IgD-negative memory B cell (primary cell): ENCODE measurements around the gene CFP. TPM values are rescaled to one million over a fixed set of nuclear protein-coding genes. Genes with fewer than 3 reads are reported as not detected.

ENCODE experiments used
- H3K27ac Mint-ChIP-seq, 3 donors: one replicate each; pipeline ENCODE4 v1.8.0; 2020 to 2022; ENCODE audit warnings: mild to moderate bottlenecking in 3 of 3, mixed read lengths in 3 of 3, moderate library complexity in 1 of 3
- H3K27me3 Mint-ChIP-seq: one replicate; pipeline ENCODE4 v1.8.0; 2021; ENCODE audit warnings: mixed read lengths
- H3K36me3 Mint-ChIP-seq: one replicate; pipeline ENCODE4 v1.8.0; 2020; ENCODE audit warnings: mild to moderate bottlenecking, mixed read lengths
- H3K4me1 Mint-ChIP-seq, 3 donors: one replicate each; pipeline ENCODE4 v1.8.0; 2020 to 2022; ENCODE audit warnings: mixed read lengths in 3 of 3, mild to moderate bottlenecking in 1 of 3
- H3K4me3 Mint-ChIP-seq, 4 donors: one replicate each; pipeline ENCODE4 v1.8.0; 2020 to 2022; ENCODE audit warnings: mild to moderate bottlenecking in 4 of 4, mixed read lengths in 4 of 4, moderate library complexity in 3 of 4
- H3K9me3 Mint-ChIP-seq, 3 donors: one replicate each; pipeline ENCODE4 v1.8.0; 2020 to 2021; ENCODE audit warnings: mixed read lengths in 3 of 3, mild to moderate bottlenecking in 1 of 3
- polyA plus RNA-seq: library from polyadenylated mRNA; unstranded; fragments of 300-500 nt; fragmentation: Illumina TruSeq; gene quantifications from one replicate; pipeline ENCODE4 v1.2.3, GENCODE V29; 2021

CFP gene
- polyA plus RNA-seq, 1 donor from 2014 or later = 0.95 TPM

DNA sequence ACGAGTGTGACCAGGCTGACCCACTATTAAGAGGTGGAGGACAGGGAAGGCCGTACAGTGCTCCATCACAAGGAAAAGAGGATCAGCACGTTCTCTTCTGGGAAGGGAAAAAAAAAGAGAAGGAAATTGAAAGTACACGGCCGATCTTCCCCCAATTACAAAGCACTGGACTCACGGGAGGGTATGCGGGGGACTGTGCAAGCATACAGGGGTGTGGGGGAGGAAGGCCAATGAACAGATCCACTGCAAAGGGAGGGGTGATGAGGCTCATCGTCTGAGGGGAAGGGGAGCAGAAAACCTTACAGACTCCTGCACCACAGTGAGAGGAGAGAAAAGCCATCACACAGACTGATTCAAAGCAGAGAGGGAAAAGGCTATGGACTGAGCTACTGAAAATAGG, 19.5 kb upstream of the CFP start:
- Mint-ChIP-seq H3K4me1 (peaks cover 8 to 27% (median 24%) of the 10 kb centered on the region in 3 donors), H3K36me3 (no peaks in the 10 kb centered on the region), H3K27ac (peak overlapping the region in 2 of 3 donors; percentile 51 to 91), H3K9me3 (no peaks in the 10 kb centered on the region), H3K4me3 (peak overlapping the region; percentile 84 to 94 (median 89)), H3K27me3 (peaks cover 10% of the 10 kb centered on the region)

DNA sequence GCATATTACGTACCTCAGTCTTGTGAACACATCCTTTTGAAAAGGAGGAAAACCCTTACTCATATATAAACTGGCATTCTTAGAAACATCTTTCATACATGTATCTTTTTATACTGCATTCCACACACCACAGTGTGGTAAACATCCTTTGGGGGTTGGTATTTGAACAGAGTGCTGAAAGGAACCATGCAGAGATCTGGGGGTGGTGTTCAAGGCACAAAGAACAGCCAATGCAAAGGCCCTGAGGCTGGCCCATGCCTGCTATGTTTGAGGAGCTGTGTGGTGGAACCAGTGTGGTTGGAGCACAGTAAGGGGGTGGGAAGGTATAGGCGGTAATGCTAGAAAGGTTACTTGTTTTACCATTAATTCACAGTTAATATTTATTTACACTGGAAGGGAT, 18.6 kb upstream of the CFP start:
- peak overlapping the region in 1 of 3 donors; percentile 88 for H3K27ac Mint-ChIP-seq
- peaks cover 8 to 27% (median 24%) of the 10 kb centered on the region in 3 donors for H3K4me1 Mint-ChIP-seq
- H3K36me3 Mint-ChIP-seq = no peaks in the 10 kb centered on the region
- H3K9me3 Mint-ChIP-seq = no peaks in the 10 kb centered on the region
- peaks cover 8% of the 10 kb centered on the region for H3K27me3 Mint-ChIP-seq
- H3K4me3 Mint-ChIP-seq = peak overlapping the region in 1 of 4 donors; percentile 66

DNA sequence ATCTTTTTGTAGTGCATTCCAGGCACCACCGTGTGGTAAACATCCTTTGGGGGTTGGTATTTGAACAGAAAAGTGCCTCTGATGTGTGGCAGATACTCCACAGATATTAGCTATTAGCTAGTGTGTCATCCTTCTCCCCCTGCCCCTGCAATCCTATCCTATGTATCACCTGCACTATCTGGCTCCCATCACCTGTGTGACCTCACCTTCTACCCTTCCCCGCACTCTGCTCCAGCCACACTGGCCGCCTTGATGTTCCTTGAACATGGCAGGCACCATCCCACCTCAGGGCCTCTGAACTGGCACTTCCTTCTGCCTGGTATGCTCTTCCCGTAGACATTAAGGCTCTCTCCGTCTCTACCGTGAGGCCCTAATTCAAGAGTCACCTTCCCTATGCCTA, 16.9 kb upstream of the CFP start:
- Mint-ChIP-seq H3K9me3 (no peaks in the 10 kb centered on the region), H3K27me3 (peaks cover 6% of the 10 kb centered on the region), H3K4me3 (no peak overlapping the region), H3K36me3 (no peaks in the 10 kb centered on the region), H3K27ac (no peak overlapping the region), H3K4me1 (peaks cover 8 to 27% (median 24%) of the 10 kb centered on the region in 3 donors)

DNA sequence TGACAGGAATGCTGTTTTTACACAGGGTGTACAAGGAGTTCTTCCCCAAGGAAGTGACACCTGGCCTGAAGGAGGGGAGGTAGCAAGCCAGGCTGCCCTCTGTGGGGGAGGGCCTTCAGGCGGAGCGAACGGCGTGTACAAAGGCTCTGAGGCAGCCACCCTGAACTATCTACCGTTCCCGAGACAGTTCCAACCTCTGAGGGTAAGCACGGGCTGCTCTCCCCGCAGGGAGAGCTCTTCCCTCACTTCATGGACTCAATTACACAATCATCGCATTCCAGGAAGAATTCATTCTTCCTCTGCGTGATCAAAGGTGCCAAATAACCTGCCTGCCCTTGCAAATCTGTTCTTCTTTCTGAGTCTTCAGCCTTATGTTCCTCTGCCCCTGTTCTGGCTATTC, 15.8 kb upstream of the CFP start:
- peaks cover 6% of the 10 kb centered on the region for H3K27me3 Mint-ChIP-seq
- no peak overlapping the region for H3K4me3 Mint-ChIP-seq
- H3K27ac Mint-ChIP-seq = no peak overlapping the region
- H3K9me3 Mint-ChIP-seq = no peaks in the 10 kb centered on the region
- H3K4me1 Mint-ChIP-seq = peaks cover 1 to 21% (median 19%) of the 10 kb centered on the region in 3 donors
- H3K36me3 Mint-ChIP-seq = no peaks in the 10 kb centered on the region

DNA sequence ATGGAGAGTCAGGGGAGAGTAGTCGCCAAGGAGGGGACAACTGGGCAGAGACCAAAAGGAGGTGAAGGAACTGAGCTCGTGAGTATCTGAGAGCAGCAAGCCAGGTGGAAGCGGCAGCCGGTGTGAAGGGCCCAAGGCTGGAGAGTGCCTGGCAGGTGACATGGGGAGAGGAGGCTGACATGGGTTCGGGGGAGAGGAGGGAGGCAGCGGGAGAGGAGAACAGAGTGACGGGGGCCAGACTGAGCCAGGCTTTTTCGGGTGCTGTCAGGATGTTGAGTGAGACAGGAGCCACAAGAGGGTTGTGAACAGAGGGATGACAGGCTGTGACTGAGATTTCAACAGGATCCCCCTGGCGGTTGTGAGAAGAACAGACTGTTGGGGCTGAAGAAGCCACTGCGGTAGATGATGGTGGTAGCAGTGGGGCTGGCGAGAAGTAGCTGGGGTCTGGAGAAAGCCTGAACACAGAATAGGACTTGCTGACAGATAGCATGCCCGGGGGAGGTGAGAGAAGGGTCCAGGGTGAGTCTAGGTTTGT, 14.9 kb upstream of the CFP start:
- peak overlapping the region in 1 of 3 donors; percentile 52 for H3K27ac Mint-ChIP-seq
- H3K4me3 Mint-ChIP-seq = peak overlapping the region in 1 of 4 donors; percentile 5
- H3K9me3 Mint-ChIP-seq = peaks cover 0 to 6% (median 2%) of the 10 kb centered on the region in 3 donors
- peaks cover 0 to 21% (median 18%) of the 10 kb centered on the region in 3 donors for H3K4me1 Mint-ChIP-seq
- H3K27me3 Mint-ChIP-seq = peaks cover 6% of the 10 kb centered on the region
- peaks cover under 1% of the 10 kb centered on the region for H3K36me3 Mint-ChIP-seq

DNA sequence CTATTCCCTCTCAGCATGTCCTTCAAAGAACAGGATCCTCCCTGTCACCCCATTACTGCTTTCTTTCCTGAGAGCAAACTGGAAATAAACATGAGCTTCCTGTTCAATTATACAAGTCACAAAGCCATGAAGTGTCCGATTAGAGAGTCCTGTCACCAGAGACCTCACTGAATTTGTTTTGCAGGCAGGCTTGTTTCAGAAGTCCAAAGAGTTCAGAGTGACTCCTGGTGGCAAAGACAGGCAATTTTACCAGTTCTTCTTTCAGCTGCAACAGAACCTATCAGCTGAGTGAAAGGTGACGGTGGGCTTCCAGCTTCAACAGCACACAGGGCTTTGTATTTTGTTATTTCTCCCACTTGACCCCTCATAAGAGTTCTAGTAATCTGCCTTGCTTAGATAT, 14.2 kb upstream of the CFP start:
- Mint-ChIP-seq H3K4me3 (no peak overlapping the region), H3K27me3 (peaks cover 6% of the 10 kb centered on the region), H3K4me1 (peaks cover 0 to 14% (median 11%) of the 10 kb centered on the region in 3 donors), H3K9me3 (peaks cover 0 to 8% (median 4%) of the 10 kb centered on the region in 3 donors), H3K27ac (no peak overlapping the region), H3K36me3 (peaks cover 2% of the 10 kb centered on the region)

DNA sequence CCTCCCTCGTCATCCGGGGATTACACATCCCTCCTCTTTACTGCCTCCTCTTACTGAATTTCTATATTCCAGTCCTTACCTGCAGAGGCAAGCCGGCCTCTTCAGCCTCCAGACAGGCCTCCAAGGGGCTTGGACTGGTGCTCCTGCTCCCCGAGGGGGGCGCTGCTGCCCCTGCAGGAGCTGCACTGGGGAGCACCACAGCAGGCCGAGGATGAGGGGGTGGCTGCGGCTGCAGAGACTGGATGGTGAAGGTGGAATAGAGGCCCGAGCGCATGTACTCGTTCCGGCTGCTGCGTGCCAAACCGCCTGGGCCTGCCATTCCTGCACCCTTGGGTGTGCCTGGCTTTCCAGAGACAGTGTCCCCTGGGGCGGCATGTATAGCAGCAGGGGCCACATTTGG, 9.1 kb upstream of the CFP start:
- H3K27me3 Mint-ChIP-seq = no peaks in the 10 kb centered on the region
- H3K36me3 Mint-ChIP-seq = peaks cover 2% of the 10 kb centered on the region
- no peak overlapping the region for H3K4me3 Mint-ChIP-seq
- H3K4me1 Mint-ChIP-seq = peaks cover 0 to 4% (median 0%) of the 10 kb centered on the region in 3 donors
- H3K9me3 Mint-ChIP-seq = peaks cover 0 to 8% (median 4%) of the 10 kb centered on the region in 3 donors
- no peak overlapping the region for H3K27ac Mint-ChIP-seq

DNA sequence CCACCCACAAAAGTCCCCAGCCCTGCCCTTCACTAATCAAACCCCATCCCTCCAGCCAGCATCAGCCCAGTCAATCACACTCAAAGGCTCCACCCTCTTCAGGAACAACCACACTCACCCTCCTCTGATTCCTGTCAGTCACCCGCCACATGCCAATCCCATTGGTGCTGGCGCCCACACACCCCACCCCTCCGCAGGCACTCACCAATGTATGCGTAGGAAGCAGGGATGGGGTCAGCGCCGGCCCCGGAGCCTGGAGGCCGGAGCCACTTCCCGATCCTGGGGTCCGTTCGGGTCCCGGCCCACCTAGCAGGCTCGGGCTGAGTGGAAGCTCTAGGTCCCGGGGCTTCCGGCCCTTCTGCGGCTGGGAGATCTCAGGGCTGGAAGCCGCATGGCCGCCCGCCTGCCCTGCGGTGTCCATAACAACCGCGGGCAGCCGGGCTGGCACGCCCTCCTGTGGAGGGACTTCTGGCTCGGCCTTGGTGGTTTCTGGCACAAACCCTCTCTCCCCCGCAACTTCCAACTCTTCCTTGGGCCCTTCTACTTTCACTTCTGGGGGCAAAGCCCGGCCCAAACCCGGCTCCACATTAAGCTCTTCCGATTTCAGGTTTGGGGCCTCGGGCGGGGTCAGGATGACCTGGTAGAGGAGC, 7.9 kb upstream of the CFP start:
- Mint-ChIP-seq H3K9me3 (peaks cover 0 to 8% (median 4%) of the 10 kb centered on the region in 3 donors), H3K4me3 (peak overlapping the region in 3 of 4 donors; percentile 7 to 52 (median 49)), H3K27ac (peak overlapping the region in 1 of 3 donors; percentile 47), H3K27me3 (no peaks in the 10 kb centered on the region), H3K36me3 (peaks cover 2% of the 10 kb centered on the region), H3K4me1 (peaks cover 0 to 4% (median 0%) of the 10 kb centered on the region in 3 donors)

DNA sequence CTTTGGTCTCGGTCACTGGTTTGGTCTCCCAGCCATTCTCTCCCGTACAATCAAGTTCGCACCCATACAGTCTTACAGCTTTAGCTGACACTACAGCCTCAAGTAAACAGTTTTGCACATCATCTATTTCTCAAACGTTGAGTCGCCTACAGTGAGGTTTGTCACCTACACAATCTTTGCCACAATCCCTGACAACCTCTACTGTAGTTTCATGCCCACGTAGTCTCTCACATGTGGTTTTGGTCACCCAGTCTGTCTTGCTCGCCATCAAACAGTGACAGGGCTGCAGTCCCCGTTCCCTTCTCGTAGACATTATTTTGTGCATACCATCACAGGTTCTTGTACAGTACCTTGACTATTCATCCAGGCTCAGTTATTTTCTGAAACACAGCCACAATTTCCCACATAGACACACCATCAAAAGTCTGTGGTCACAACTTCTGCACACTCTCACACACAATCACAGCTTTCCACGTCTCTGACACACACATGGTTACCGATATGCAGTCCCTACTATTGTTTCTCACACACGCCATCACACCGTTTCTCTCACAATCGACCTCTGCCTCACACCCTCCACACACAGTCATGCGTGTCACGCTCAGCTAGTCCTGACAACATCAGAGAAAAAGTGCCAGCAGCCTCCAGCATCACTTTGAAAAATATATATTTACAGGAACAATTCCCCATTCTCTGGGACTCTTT, 5.3 kb upstream of the CFP start:
- peaks cover 0 to 6% (median 2%) of the 10 kb centered on the region in 3 donors for H3K4me1 Mint-ChIP-seq
- no peak overlapping the region for H3K4me3 Mint-ChIP-seq

DNA sequence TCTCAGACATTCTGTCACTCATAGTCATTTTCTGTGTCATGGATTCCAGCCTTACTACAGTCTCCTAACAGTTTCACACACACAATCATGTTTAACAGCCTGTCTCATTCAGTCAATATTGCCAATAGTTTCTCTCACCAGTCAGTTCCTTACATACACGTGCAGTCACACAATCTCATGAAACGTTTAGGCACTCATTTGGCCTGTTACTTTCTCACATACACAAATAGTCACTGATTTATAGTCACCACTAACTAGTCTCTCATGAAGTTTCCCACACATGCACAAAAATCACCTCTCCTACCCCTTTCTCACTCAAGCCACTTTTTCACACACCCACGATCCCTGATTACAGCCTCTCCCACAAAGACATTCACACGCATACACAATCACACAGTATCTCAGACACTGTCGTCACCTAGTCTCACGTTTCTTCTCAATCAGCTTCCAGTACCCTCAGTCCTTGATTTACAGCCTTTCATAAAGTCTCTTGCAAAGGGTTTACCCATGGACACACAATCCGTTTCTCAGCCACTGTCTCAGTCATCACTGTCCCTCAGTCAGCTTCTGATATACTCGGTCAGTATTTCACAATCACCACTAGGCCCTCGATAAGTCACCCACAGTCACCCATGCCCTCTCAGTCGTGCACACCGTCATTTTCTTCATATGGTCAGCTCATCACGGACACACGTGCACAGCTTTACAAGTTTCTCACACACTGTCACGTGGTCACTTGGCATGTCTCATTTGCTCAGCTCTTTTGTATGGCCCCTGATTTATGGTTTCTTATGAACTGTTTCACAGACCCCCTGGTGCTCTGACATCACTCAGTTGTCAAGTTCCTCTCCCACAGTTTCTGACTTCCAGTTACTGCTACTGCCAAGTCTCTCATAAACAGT, 4.2 kb upstream of the CFP start:
- no peaks in the 10 kb centered on the region for H3K9me3 Mint-ChIP-seq
- H3K4me1 Mint-ChIP-seq = peaks cover 0 to 11% (median 6%) of the 10 kb centered on the region in 3 donors
- H3K27ac Mint-ChIP-seq = no peak overlapping the region
- no peak overlapping the region for H3K4me3 Mint-ChIP-seq
- H3K27me3 Mint-ChIP-seq = no peaks in the 10 kb centered on the region
- H3K36me3 Mint-ChIP-seq = no peaks in the 10 kb centered on the region

More for the DNA sequence above, 5.3 kb upstream of the CFP start:
- Mint-ChIP-seq H3K36me3 (peaks cover 2% of the 10 kb centered on the region), H3K9me3 (peaks cover 0 to 6% (median 4%) of the 10 kb centered on the region in 3 donors), H3K27me3 (no peaks in the 10 kb centered on the region), H3K27ac (no peak overlapping the region)

DNA sequence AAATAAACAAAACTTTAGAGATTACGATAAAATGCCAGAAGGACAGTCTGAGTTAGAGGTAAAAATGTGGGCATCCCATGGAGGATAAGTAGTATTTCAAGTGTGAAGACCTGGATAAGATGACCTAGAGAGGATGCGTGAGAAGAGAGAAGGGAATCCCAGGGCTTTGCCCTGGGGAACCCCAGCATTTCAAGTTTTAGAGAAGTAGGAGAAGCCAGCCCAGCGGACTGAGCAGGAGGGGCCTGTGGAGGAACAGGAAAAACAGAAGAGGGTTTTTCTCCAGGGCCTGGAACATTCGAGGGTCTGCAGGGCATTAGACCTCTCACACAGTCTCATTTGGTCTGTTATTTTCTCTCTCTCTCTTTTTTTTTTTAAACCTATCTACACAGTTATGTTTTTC, 2.9 kb upstream of the CFP start:
- Mint-ChIP-seq H3K27me3 (no peaks in the 10 kb centered on the region), H3K9me3 (no peaks in the 10 kb centered on the region), H3K27ac (no peak overlapping the region), H3K4me1 (peaks cover 0 to 12% (median 6%) of the 10 kb centered on the region in 3 donors), H3K36me3 (no peaks in the 10 kb centered on the region), H3K4me3 (no peak overlapping the region)

DNA sequence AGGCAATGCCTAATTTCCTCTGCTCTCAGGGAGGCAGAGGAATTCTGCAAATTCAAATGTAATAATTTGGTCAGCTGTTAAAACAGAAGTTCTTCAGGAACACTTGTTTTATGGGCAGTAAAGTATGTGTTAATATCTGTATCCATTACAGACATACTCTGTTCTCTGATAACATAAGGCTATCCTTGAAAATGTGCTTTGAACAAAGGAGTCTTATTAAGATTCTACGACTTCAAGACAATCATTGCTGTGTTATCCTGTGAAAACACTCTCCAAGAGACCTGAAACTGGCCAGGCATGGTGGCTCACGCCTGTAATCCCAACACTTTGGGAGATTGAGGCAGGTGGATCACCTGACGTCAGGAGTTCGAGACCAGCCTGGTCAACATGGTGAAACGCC, 1.9 kb upstream of the CFP start:
- H3K9me3 Mint-ChIP-seq = no peaks in the 10 kb centered on the region
- H3K27ac Mint-ChIP-seq = no peak overlapping the region
- peaks cover 0 to 10% (median 6%) of the 10 kb centered on the region in 3 donors for H3K4me1 Mint-ChIP-seq
- no peaks in the 10 kb centered on the region for H3K36me3 Mint-ChIP-seq
- no peaks in the 10 kb centered on the region for H3K27me3 Mint-ChIP-seq
- H3K4me3 Mint-ChIP-seq = no peak overlapping the region

DNA sequence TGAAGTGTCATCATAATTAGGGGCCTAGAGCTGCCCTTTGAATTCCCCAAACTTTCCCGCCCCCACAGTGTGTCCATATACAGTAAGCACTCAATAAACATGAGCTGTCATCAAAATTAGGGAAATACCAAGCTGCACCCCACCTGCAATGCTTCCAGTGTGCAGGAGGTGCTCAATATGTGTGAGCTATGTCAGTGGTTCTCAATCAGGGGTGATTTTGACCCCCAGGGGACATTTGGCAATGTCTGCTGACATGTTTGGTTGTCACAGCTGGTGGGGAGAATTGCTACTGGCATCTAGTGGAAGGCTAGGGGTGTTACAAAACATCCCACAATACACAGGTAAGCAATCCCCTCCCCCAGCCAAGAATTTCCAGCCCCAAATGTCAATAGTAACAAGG, 748 bp downstream of the CFP start:
- Mint-ChIP-seq H3K4me1 (peaks cover 0 to 13% (median 6%) of the 10 kb centered on the region in 3 donors), H3K27ac (peak overlapping the region in 1 of 3 donors; percentile 12), H3K36me3 (peaks cover 2% of the 10 kb centered on the region), H3K9me3 (peaks cover 0 to 2% (median 0%) of the 10 kb centered on the region in 3 donors), H3K27me3 (peaks cover 6% of the 10 kb centered on the region), H3K4me3 (peak overlapping the region in 2 of 4 donors; percentile 38 to 74)

DNA sequence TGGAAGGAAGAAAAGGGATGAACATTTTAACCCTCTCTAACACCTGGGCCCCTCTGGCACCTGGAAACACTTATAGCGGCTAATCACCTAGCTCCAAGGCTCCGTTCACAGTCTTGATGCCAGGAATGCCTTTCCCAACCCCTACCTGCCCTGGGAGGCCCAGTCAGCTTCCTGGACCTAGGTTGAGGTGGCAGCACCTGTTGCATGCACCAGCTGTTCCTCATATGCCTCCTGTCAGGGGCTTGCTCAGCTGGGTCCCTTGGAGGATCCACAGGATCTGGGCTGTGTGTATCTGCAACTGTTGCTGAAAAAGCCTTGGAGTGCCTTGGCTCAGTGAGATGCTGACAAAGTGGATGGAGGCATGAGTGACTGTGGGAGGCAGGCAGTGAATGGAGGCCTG, 4.4 kb downstream of the CFP start:
- H3K27me3 Mint-ChIP-seq = peaks cover 26% of the 10 kb centered on the region

More for the DNA sequence above, 4.4 kb downstream of the CFP start:
- Mint-ChIP-seq H3K9me3 (peaks cover 0 to 3% (median 0%) of the 10 kb centered on the region in 3 donors), H3K36me3 (peaks cover 2% of the 10 kb centered on the region), H3K27ac (no peak overlapping the region), H3K4me3 (peak overlapping the region in 2 of 4 donors; percentile 28 to 58), H3K4me1 (peaks cover 0 to 16% (median 7%) of the 10 kb centered on the region in 3 donors)
